SW 1271 (cell line): ENCODE measurements around the gene OCA2.

Experiments used
- DNase-seq, 2 experiments: peaks; one replicate each; lab custom pipeline; 2025; lab: John Stamatoyannopoulos, UW

The OCA2 gene

DNA sequence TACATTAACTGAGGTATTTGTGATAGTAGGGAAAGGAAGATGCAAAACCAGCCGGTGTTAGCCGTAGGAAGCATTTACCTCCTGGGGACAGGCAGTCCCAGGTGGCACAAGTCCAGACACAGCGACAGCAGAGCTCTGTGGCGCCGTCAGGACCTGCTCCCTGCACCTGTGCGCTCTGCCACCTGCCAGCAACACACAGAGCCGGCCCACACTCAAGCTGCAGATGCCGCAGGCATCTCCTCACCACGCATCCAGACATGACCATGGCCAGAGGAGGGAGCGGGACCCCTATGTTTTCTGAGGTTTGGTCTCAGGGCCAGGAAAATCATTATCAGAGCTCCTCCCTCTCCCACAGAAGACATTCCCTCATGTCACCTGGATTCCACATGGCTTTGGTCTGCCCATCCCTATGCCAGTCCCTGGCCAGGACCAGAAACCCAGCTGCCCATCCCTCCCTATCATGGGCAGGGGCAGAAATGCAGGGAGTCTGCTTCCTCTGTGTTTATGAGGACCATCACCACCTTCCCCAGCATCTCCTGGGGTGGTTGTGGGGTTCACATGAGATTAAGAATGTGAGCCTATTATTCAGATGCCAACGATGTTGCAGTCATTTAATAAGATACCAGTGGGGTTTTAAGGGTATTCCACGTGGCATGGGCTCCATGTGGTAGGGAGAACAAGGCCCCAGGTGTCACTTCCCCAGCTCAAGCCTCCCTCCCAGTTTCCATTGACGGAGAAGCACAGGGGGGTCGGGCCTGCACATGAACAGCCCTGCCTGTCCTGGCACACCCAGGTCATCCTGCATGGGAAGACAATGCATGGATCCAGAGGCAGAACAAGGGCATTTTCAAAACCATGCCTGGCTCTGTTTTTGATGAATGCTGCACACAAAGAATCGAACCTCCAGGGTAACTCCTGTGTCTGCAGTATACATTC is 251.1 kb downstream of the OCA2 start:
- DNase-seq, result no peak

DNA sequence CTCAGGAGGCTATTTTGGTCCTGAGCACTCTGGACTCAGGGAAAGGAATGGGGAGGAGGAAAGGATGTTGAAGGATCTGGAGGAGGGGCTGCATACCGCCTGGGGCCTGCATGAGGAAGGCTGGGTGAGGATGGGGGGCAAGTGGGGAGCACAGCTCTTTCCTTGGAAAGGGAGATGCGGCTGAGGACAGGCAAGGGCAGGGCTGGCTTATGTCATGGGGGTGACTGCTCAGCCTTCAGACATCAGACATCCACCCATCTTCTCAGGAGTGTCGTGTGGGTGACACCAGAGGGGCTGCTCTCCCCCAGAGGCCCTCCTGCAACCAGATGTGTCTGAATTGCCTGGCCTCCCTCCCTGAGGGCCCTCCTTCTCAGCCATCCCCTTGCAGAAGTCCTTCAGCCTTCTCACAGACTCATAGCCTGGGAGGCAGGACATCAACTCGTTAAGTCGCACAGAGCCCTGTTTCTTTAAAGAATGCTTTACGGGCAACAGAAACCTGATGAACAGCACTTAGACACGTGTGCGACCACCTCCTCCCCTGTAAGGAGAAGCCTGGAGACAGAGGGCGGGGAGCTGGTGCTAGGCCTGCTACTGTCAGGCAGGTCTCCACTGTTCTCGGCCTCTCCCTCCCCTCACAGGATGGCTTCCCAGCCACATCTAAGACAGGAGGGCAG is 252.3 kb downstream of the OCA2 start:
- no peak for DNase-seq

DNA sequence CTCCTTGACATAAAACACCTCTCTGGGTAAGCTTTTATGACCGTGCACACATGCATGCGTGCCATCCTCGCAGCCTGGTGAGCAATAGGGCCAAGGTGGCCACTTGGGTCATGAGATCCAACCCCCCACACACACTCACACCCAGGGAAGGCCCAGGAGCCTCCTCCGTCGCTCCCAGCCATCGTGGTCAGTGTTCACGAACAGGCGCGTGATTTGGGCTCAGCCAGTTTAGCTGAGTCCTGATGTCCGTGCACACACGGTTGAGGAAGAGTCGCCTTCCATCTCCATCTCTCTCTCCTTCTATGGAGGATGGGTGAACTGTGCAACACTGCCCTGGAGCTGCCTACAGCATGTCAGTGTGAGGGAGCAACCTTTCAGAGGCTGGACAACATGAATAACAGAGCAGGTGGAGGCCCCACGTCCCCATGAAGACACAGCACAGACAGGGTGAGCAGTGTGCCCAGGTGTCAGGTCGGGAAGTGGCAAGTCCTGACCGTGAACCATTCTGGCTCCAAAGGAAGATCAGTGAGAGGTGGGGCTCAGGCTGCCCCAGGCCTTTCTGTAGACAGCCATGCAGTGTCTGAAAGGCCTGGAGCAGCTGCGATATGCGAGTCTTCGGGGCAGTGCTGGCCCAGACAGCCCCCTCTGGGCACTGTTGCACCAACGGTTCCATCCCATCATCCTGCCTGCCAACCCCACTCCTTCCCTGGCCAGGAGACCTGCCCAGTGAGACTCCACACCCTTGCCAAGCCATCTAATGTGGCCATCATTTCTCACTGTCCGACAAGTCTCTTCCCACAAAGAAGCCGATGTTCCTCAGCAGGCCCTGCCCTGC is 253.4 kb downstream of the OCA2 start:
- DNase-seq, result no peak

DNA sequence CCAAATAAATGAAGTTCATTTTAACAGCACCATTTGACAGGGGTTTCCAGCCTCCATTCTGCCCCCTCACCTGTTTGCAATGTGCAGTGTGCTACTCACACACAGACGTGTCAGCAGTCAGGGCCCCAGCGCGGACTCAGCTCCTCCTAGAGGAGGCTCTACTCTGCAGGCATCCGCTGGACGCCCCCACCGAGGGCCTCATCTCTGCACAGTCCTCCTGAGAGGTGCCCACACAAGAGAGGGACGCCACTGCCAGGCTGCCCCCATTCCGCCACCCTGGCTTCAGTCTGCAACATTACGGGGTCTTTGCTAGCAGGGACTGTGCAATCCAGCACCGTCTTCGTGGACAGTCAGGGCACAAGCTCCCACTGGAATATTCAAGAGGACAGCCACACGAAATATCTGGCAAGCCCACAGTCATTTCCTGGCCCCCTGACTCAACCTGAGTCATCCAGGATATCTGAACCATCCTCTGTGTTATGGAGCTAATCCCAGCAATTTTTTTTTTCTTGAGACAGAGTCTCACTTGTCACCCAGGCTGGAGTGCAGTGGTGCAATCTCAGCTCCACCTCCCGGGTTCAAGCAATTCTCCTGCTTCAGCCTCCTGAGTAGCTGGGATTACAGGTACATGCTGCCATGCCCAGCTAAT is 255.0 kb downstream of the OCA2 start:
- peak; percentile 62 to 69 for DNase-seq

- DNase-seq, result no peak
Measured at GRCh38 chr15:27843146-27843545, 256.0 kb downstream of the OCA2 start.

DNA sequence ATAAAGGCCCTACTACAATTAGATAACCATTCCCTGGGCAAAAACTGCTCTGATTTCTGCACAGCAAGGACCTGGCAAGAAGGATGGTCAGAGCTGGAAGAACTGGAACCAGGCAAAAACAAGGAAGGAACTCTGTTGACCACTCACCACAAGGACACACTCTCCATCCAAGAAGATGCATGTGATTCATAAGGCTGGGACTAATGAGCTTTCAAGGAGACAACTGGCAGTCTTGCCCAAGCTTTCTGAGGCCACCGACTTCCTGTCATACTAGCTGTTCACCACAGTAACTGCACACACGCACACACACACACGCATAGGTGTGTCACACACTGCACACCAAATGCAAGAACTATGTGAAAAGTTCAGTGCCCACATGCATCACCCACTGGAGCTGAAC is 256.6 kb downstream of the OCA2 start:
- peak in 1 of 2 experiments; percentile 7 for DNase-seq

DNA sequence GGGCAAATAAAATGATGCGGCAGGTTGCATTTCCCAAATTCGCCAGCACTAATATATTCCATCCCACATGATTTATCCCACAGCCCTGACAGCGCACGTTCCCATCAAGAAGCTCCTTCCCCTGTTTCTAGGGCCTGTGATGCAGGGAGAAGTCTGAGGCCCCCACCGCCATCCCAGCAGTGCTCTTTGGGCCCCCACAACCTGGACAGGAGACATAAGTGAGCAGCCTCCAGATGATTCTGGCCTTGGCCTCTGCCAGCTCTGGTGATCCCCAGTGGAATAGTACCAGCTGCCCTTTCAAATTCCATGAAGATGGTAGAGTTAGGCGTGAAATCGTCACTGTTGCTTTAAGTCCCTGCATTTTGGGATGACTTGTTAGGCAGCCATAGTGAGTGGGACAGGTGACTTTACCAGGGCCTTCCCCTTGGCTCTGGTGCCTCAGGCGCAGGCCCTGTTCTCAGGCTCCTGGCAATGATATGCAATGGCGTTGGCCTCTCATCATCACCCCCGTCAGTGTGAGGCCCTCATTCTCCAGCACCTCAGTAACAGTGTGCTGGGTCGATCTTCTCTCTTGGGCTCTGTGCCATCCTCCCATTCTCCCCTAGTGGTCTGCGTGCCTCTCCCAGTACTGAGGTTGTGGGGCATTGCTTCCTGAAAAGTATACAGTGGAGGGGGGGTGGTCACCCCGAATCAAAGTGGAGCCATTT is 263.7 kb downstream of the OCA2 start:
- no peak for DNase-seq

DNA sequence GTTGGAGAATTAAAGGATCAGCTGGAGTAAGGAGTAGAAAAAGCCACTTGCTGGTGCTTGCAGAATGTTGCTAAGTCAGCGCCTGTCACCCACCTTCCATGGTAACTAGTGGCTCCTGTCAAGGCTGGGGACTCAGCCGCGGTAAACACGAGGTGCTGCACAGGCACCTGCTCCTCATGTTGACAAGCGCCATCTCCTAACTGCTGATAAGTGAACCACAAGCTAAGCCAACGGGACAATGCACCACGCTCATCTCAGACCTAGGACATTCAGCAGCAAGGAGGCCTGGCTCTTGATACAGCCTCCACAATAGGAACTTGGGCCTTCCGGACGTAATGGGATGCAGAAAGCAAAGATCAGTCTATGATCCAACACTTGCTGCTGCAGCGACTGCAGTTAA is 264.4 kb downstream of the OCA2 start:
- DNase-seq, result no peak

GRCh38 chr15:27833974-27834373 is 265.1 kb downstream of the OCA2 start:
- no peak for DNase-seq

GRCh38 chr15:27833178-27833577 is 265.9 kb downstream of the OCA2 start:
- no peak for DNase-seq

GRCh38 chr15:27832237-27832596 is 266.9 kb downstream of the OCA2 start:
- no peak for DNase-seq

GRCh38 chr15:27831384-27832236 is 267.5 kb downstream of the OCA2 start:
- no peak for DNase-seq

DNA sequence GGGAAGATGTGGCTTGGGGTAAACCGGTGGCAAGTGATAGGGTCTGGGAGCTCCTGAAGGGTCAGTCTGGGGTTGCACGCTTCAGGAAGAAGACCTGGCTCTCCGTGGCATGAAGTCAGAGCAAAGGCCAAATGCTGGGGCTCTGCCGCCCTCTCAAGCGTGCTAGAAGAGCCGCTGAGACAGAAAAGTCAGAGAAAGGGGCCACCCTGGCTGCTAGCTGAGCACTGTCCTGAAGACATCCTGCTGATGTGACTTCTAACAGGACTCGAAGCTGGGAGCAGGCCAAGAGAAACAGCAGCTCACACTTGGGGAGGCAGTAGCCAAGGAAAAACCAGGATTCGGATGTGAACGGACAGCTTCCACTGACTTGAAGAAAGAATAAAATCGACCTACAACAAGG is 270.4 kb downstream of the OCA2 start:
- no peak for DNase-seq

DNA sequence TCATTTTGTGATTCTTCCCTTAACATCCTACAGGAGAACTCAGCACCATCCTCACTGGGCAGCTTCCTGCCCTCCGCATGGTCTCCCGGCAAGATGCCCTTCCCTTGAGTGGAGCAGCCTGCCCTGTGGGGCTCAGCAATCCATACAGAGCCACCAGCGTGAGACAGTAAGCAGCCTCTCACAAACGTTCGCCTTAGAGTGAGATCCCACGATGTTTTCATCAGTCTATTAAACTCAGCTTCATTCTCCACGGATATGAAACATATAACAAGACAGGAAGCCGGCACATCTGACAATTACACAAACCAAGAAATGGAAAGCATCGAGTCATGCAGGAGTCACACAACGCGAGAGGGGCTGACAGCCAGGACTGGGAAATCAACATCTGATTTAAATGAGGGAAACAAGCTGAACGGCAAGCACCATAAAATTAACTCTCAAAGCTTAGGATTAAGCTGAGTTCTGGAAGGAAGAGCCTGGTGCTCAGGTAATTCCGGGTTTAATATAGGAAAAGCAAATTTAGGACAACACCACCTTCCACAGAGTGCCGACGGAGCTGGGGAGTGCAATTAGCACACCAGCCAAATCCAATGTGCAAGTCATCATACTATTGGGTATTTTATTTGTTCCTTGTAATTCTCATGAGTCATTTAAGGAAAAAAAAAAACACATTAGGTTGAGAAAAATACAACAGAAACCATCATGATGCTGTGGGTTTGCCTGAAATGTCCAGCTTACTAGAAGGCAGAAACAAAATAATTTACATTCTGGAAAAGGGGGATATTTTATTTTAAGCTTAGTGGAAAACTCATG is 272.0 kb downstream of the OCA2 start:
- no peak for DNase-seq

- DNase-seq, result no peak
Measured at GRCh38 chr15:27826411-27826810, 272.7 kb downstream of the OCA2 start.

- no peak for DNase-seq
Measured at GRCh38 chr15:27824841-27825422, 274.2 kb downstream of the OCA2 start.

DNA sequence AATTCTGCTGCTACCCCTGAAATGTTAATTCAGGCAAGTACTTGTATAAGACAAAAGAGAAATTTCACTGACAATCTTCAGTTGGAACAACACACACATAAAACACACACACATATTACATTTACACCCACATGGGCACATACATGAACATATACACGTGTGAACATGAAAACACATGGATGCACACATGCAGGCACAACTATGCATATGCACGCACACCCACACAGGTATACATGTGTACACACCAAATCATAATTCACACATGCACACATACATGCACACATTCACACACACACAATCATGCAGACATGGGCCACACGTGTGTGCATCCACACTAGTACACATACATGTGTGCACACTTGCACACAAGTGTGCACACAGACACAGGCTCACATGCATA is 277.8 kb downstream of the OCA2 start:
- no peak for DNase-seq

GRCh38 chr15:27820722-27821121 is 278.4 kb downstream of the OCA2 start:
- DNase-seq, result no peak

GRCh38 chr15:27820232-27820631 is 278.9 kb downstream of the OCA2 start:
- DNase-seq, result peak in 1 of 2 experiments; percentile 4
